GM23248 (cell line): ENCODE data around the gene EBF3.

Experiments used
- EZH2 ChIP-seq: fragments of 200-600 bp; sonication (generic); IDR thresholded peaks from 2 replicates; pipeline ENCODE4 v1.6.1; 2018; ENCODE audit warnings: antibody characterized with exemption, mild to moderate bottlenecking; ENCODE audit not compliant: insufficient read depth, poor library complexity, severe bottlenecking
- EZH2phosphoT487 ChIP-seq: fragments of 200-600 bp; sonication (generic); IDR thresholded peaks from 2 replicates; pipeline ENCODE4 v1.6.1; 2018; ENCODE audit warnings: antibody characterized with exemption, moderate library complexity, mild to moderate bottlenecking, low read depth; ENCODE audit not compliant: insufficient read depth

DNA sequence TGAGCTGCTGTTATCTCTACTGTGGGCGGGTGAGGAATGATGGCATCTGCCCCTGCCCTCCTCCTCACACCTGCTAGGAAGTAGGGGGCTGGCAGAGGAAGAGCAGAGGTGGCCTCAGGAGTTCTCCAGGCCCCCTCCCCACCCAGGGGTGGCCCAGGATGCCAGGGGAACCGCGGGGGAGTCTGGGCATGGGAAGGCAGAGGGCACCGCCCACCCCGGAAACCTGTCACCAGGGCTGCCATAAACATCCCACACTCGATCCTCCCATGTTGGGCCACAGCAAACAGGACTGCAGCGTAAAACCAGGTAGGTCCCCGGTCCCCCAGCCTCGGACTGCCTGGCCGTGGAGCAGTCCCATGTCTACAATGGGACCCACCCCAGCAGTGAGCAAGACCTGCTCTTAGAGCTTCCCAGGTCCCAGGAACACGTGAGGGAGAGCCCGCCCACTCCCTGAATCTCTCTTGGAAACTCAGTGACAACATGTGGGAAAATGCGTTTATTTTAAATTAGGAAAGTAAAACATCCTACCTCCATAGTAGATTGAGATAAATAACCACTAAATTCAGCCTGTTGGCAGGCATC lies 23.4 kb downstream of the EBF3 start:
- TF ChIP-seq EZH2phosphoT487, result no peak
- TF ChIP-seq EZH2, result no peak
